GM18517 (cell line): ENCODE measurements around the gene PELI1.

Source experiments
- ATAC-seq: cut with Tn5 transposase; IDR thresholded peaks from one replicate; pipeline ENCODE4 v1.9.1; 2021; ENCODE audit warnings: mild to moderate bottlenecking, moderate library complexity; ENCODE audit not compliant: unreplicated experiment

PELI1 gene

DNA sequence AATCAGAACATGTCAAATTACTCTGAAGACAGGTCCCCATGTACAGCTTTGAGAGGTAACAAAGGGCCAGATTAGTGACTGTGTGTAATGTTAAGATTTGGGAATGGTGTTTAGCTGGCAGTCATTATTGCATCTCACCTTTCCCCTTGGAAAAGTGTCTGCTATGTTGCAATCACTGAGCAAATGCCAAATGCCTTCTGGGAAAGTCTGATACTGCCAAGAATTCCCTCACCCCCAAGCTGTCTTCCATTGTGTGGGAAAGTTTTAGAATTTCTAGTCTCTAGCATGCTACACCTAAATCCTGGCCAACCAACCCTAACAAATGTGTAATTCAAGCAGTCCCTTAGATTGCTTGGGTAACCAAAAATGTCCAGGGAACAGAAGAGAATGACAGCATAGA, 13.6 kb upstream of the PELI1 start:
- ATAC-seq: no peak

DNA sequence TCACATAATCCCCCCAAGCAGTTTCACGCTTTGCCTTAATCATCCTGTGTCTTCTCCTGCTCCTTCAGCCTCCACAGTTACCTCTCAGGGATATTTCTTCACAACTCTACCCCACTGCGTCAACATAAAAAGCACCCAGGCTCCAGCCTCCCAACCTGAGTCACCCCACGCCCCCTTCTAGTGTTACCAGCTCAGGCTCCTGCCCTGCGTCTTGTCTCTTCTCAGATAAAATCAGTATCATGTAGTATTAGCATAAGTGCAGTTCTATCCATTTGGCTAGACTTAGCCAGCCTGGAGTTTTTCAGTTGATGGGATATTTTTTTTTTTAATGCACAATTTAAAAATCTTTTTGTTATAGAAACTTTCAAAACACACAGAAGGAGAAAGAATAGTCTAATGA, 9.6 kb upstream of the PELI1 start:
- no peak for ATAC-seq

DNA sequence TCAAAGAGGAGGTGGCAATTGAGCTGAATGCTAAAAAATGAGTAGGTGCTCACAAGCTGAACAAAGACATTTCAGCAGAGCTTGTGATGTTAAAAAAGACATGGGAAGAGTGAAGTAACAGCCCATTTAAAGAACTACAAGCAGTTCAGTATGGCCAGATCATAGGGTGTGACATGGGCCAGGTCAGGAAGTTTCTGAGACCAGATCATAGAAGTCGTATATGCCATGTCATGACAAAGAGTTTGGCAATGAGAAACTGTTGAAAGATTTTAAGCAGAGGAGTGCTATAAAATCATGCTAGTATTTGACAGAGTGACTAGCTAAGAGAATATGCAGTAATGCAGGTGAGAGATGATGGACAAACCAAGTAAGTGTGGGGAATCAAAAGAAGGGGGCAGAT, 7.3 kb upstream of the PELI1 start:
- no peak for ATAC-seq

DNA sequence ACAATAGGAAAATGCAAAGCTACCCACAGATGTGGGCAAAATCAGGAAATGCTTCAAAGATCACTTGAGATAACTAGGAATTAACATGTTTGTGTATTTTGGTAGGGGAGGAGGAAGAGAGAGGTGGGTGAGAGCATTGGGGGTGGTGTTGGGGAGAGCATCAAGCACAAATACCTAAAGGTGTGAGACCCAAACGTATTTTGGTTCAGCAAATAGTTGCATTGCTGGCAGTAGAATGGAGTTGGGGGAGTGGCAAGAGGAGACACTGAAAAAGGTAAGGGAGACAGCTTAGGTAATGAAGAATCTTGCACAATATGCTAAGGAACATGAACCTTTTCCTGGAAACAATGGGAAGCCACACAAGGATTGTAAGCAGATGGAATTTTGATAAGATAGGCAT, 1.5 kb upstream of the PELI1 start:
- no peak for ATAC-seq

DNA sequence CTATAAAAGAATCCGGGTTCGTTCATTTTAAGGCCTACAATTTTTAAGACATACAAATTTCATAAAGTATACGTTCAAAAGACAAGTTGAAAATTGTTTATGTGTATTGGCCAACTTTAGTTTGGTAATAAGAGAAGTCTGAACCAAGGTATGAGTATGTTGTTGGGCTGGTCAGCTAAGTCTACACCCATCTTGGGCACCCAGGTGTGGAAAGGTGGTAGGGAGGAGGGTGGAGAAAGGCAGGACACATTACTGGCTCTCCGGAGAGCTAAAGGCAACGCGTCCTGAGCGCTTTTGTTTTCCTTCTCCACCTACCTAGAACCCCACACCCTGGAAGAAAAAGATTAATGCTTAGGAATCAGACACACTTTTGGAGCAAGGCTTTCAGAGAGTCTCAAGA, 899 bp upstream of the PELI1 start:
- ATAC-seq: no peak

DNA sequence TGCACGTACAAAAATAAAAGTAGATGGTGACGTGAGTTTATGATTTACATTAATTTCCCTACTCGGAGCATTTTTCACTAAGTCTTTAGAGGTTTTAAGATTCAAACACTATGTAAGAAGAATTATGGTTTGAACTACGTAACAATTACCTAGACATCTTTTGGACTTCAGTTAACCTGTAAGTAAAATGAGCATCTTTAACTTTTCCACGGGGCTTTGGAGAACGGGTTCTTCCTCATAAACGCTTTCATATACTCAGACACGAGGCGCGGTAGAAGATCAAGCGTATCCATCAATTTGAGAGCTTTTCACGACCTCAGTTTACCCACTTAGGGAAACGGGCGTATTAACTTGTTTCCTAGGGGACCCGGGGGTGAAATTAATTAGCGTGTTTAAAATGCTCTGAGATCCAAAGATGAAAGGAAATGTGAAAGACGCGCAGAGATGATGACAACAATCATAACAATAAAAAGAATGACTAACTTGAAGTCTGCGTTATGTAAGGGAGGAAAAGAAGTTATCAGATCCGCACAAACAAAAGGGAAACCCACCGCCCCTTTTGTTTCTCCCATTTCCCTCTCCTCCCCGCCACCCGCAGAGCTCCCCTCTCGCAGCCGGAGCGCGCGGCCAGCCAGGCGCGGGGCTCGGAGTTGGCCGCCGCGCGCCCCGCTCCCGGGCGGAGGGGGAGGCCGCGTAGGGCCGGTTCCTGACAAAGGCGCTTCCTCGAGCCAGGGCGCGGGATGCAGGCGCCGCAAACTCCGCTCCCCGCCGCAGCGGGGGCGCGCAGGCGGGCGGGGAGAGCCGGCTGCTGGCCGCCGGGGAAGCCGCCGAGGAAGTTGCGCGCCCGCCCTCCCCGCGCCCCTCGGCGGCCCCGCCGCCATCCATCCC, 807 bp downstream of the PELI1 start:
- ATAC-seq: peak; percentile 3

DNA sequence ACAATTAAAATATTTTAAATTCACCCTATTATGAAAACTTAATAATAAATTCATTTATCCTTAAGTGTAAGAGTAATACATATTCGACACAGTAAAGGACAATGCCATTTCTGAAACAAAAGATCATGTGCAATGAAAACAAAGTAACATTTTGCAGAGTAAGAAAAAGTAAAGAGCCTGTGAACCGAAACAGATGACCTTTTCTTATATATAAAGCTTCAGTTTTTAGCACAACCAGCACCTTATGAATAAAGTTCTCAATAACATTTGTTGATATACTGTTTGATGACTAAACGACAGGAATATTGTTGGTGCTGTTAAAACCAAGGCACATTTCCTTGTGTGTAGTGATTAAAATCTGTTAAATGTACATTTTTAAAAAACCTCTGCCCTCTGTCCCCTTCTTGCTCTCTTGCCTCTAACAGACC, 1.5 kb downstream of the PELI1 start:
- ATAC-seq: no peak

DNA sequence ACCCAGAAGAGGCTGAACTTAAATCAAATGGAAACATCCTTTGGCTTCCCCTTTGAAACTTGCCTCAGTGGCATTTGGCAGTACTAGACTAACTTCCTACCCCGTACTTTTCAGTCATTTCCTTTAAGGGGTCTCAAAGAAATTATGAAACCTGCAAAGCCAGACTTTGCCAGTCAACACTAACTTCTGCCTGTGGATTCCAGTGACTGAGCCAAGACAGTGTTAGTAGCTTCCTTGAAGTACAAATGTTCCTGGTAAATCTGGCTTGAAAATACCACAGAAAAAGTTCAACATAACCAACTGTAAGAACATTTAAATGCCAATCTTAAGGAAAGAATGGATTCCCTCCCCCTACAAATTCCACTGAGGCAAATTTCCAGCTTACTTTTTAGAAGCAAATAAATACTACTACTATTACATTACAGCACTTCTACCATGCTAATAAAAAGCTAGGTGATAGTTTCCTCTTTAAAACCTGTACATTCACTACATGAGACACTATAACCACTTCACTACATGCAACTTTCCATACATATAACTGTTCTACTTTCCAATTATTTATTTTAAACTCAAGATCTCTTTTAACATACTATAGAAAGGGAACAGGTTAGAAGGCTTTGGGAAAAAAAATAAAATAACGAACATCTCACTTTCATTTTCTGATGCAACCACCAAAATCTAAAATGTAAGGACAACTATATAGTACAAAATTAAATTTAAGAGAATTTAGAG, 2.4 kb downstream of the PELI1 start:
- no peak for ATAC-seq

DNA sequence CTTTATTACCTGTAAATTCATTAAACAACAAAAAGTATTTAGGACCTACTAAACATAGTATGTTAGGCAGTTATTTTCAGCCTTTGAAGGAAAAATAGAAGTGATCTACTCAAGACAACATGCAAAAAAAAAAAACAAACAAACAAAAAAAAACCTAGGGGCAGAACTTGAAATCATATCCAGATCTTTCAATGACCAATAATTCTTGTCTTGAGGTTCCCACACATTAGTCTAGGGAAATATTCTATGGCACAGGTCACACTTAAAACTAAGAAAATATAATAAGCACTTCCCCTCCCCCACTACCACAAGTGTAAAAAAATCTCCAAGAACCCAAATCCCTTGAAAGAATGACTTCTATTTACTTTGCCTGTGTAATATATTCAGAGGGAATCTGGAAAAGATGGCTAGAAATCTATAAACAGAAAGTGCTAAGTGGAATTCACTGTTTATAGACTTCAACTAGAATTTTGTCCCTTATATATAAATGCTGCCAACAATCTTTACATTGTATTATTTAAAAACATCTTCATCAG, 3.5 kb downstream of the PELI1 start:
- no peak for ATAC-seq

DNA sequence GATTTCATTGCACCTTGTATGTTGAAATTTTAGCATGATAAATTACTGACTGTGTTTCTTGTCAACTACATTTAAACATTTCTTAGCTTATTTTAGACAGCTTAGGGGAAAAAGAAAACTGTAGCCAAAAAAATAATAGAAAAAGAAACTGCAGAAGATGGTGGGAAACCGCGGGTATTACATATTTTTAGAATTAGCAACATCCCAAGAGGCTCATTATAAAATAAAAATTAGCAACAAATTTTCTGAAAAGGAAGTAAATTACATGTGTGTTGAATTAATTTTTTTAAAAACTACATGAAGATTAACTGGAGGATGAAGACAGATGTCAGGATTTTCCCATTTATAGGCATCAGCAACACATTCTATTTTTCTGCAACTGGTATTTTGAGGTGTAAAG, 4.3 kb downstream of the PELI1 start:
- no peak for ATAC-seq

DNA sequence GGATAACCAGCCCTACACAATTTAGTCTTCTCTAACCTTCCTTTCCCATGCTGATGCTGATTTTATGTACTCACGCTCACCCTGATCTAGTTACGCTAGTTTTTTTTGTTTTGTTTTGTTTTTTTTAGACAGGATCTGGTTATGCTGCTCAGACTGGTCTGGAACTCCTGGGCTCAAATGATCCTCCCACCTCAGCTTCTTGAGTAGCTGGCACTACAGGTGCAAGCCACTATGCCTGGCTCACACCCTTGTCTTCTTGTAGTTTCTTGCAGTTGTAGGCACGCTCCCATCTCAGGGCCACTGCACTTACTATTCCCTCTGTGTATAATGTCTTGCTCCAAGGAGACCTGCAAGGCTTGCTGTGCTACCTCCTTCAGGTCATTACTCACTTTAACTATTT, 6.2 kb downstream of the PELI1 start:
- no peak for ATAC-seq

DNA sequence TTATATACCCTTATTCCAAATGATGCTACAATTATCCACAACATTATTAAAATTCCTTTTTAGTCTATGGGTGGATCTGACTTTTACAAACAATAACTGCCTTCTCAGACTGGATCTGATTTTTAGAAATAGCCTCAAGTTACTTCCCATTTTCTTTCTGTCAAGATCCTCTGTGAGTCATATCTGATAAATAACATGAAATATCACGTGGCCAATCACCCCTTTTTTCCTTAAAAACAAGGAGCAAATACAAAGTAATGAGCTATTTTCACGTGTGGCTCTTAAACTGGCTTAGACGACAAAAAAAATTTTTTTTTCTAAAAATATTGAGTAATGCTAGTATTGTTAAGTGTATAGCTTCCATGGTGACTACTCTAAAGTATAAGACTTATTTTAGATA, 6.7 kb downstream of the PELI1 start:
- ATAC-seq: no peak

DNA sequence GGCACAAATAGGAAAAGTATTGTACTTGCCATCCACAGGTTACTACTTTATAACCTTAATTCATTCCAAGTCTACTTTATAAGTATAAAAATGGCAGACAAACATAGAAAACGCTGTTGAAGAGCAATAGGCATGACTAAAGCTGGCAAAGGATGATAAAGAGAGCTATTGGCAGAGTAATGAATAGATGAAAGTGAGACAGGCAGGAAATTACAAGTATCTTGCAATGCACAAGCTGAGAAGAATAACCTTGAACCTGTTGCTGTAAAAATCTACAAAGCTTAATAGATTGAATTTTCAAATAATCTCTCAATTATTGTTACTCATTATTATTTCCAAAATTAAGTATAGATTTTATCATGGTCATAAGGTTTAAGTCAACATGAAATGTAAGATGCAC, 8.8 kb downstream of the PELI1 start:
- no peak for ATAC-seq

DNA sequence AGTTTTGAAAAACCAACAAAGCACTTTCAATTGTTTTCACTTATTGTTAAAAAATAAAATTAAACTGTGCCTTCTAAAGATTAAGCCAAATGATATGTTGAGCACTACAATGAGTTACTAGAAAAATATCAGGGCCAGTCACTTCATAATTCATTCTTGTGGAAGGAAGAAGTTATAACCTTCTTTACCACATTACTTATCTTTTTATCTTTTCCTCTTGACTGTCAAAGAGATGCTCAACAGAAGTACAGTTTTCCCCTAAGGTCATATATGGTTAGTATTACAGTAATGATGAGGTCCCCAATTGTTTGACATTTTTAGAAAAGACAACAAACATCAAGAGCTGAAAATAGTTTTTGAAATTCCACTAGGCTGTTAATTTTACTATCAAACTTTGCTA, 9.4 kb downstream of the PELI1 start:
- ATAC-seq: no peak

DNA sequence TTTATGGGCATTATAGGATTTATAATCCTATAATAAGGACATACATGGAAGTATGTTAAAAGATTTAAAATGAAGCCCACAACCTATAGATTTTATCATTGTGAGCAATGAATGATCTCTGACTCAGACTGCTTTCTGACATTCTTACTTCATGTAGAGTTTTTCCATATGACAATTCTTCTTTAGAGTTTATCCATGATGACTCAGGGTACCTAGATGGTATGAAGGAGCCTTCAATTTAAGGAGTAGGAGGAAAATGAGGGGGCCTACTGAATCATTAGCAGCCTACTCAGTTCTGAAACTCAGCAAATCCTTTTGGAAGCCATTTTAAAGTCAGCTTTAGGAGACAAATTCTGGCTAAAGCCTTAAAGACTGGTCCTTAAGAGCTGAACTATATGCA, 10.4 kb downstream of the PELI1 start:
- no peak for ATAC-seq

DNA sequence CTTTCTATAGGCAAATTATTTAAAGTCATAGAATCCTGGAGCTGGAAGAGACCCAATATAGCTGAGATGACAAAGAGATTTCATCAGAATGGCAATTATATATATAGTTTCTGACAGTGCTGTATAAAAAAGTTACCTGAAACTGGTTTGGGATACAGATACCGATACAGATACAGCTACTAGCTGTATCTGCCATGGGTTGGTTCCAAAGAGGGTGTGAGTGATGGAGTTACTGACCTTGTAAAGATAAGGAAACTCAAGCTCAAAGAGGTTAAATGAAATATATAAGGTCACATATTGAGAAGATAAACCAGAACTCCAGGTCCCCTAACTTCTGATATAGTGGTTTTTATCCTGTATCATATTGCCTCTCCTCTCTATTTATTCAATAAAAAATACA, 10.9 kb downstream of the PELI1 start:
- ATAC-seq: no peak

DNA sequence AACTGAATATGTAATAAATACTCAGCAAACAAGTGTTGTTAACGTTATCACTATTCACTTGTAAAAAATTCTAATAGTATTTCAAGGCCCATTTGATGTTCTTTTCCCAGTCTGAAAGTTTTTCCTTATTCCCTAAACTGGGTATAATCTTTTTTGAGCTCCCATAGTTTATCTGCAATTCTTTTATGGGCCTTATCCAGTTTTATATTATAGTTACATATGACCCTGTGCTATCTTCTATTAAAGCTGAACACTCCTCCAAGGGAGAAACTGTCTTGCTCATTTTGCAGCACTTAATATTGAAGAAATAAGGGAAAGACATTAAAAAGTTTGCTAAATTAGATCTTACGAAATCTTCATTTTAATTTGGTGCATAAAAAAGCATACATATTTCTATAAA, 13.9 kb downstream of the PELI1 start:
- ATAC-seq: no peak

DNA sequence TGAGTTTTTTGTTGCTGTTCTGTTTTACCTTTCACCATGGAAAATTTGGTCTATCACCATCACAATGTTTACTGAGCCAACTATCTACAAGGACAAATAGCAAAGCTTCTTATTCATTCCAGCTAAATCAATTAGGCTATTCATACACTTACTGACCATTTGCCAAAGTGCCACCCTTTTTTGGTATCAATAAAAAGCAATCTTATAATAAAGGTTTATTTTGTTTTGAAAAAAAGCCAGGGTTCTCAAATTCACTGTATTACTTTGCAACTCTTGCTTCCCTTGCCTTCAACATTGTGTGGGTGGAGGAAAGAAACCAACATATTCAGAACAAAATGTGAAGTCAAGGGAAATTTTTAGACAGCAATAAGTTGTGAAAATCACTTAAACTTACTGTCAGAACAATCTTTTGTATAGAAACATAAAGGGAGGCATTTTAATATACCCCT, 15.3 kb downstream of the PELI1 start:
- no peak for ATAC-seq

DNA sequence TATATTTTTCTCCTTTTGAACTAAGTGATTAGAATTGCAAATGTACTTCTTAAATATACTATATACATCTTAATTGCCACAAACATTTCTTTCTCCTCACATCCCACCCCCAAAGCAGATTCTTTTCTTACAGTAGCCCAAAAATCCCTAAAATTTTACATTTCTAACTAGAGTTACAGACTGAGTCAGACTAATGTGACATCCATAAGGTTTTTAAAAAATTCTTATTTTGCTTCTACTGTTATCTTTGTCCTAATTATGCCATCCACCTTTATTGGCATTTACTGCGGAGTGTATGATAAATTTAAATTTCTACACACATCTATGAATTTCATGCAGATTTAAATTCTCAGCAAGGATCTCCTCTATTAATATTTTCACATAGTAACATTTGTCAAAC, 15.8 kb downstream of the PELI1 start:
- no peak for ATAC-seq

DNA sequence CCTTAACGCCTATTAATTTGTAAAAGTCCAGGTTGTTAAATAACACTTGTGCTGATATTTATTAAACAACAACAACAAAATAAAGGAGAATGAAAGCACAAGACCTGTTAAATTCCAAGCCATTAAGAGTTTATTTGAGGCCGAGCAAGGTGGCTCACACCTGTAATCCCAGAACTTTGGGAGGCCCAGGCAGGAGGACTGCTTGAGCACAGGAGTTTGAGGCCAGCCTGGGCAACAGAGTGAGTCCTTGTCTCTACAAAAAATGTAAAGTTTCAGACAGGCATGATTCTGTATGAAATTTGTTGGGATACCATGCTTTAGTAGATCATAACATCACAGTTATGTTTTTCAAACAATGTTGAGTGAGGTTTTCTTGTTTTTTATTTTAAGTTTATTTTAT, 17.1 kb downstream of the PELI1 start:
- no peak for ATAC-seq

DNA sequence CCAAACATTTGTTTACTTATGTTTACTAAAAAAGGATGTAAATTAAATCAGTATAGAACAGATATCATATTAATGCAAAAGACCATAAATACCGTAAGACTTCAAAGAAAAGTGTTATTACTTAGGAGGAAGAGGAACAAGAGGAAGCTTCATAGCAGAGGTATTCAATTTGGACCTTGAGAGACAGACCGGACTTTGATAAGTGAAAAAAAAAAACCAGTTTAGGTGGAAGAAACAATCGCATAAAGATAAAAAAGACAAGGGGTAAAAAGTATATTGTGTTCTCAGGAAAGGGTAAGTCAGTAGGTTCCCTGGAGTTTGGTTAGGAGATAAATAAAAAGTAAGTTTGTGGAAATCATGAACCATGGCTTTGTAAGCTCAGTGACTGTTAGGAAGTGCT, 17.6 kb downstream of the PELI1 start:
- no peak for ATAC-seq

DNA sequence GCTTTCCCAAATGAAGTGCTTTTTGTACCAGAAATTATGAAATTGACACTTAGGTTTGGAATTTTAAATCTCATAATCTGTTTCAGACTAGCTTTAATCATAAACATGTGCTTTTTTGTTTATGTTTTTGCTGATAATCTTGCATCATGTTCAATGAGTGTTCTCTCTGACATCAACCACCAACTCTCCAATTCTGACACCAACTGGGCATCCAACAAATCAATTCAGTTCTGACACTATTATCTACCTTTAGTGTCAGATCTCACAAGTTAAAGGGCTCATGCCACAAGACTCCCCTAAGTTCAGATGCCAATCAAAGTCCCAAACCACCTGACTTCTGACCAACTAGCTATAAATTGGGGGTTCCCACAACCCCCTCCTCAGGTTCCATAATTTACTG, 19.6 kb downstream of the PELI1 start:
- no peak for ATAC-seq
